ENCODE measurements around the gene C1orf232. TPM values are rescaled to one million over a fixed set of nuclear protein-coding genes. Genes with fewer than 3 reads are reported as not detected.

The C1orf232 gene
- total and polyA plus RNA-seq, 9 of the 15 experiments (the other 6 are each of a cell fraction or from before 2014, with no cell fraction given), result not detected

- TF ChIP-seq ZNF277 (CRISPR knock-in tag; IDR thresholded peaks at IDR 0.05; ENCODE audit: borderline replicate concordance) (no peak), POLR2G (IDR thresholded peaks at IDR 0.05; ENCODE audit: low read depth, low read length) (peak; percentile 55), ZNF431 (CRISPR knock-in tag; IDR thresholded peaks at IDR 0.05) (peak; percentile 69; the same call in 1 of the 2 replicates), MEF2D (tag; conservative IDR thresholded peaks at IDR 0.05; ENCODE audit: low read depth) (peak; percentile 47; the same call in 1 of the 2 replicates), CHD2 (IDR thresholded peaks at IDR 0.05; ENCODE audit: low read depth, low read length) (peak; percentile 56; the same call in 1 of the 2 replicates), AFF4 (CRISPR knock-in tag; IDR thresholded peaks at IDR 0.05) (peak; percentile 78), LCOR (CRISPR knock-in tag; IDR thresholded peaks at IDR 0.05) (peak; percentile 98), ZNF232 (CRISPR knock-in tag; IDR thresholded peaks at IDR 0.05) (no peak), ZNF395 (CRISPR knock-in tag; IDR thresholded peaks at IDR 0.05) (peak; percentile 76; the same call in 1 of the 2 replicates), ZNF24 (IDR thresholded peaks at IDR 0.05) (peak; percentile 68; the same call in 1 of the 2 replicates), TEAD1 (CRISPR knock-in tag; IDR thresholded peaks at IDR 0.05) (peak; percentile 22 to 48; a peak in 1 of 4 replicates), ZNF239 (CRISPR knock-in tag; IDR thresholded peaks at IDR 0.05) (no peak), CTBP1 (IDR thresholded peaks at IDR 0.05; ENCODE audit: borderline replicate concordance) (peak; percentile 78; the same call in 1 of the 2 replicates), KHSRP (IDR thresholded peaks at IDR 0.05) (no peak), ZNF347 (CRISPR knock-in tag; IDR thresholded peaks at IDR 0.05; ENCODE audit: low read depth) (0 out of 2 replicates have a peak, but pooled peaks have one; percentile 48), KLF16 (IDR thresholded peaks at IDR 0.05) (peak; percentile 79), HMBOX1 (IDR thresholded peaks at IDR 0.05) (peak; percentile 90), NFYB (IDR thresholded peaks at IDR 0.05; ENCODE audit: extremely low read depth, insufficient read length) (peak; percentile 83), HINFP (tag; conservative IDR thresholded peaks at IDR 0.05; ENCODE audit: low read depth) (0 out of 2 replicates have a peak, but pooled peaks have one; percentile 17)
These were observed 42.3 kb downstream of the C1orf232 start (continued) for GRCh38 chr1:26126321-26127084.
